ENCODE data around the gene RRAS. TPM values are rescaled to one million over a fixed set of nuclear protein-coding genes. Genes with fewer than 3 reads are reported as not detected.

Gene RRAS
- total RNA-seq, 1 experiment from 2014 or later, result 55.9 TPM

DNA sequence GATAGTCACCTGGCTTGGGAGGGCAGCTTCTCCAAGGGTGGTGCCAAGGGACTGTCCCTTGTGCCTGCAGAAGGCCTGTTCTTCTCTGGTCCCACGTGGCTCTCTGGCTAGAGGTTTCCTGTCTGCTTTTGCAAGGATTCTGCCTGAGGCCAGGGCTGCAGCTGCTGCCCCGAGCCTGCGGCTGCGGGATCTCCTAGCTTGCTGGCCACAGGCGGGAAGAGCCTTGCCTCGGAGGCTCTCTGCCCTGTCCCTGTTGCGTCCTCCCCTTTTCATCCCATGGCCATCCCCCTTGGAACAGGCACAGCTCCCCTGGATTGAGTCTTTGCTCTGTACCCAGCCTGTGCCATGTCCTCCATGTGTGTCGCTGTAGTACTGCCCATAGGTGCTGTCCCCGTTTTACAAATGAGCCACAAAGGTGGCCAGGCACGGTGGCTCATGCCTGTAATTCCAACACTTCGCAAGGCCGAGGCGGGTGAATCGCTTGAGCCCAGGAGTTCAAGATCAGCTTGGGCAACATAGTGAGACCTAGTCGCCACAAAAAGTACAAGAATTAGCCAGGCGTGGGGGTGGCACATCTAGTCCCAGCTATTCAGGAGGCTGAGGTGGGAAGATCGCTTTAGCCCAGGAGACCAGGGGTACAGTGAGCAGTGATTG is 16.6 kb upstream of the RRAS start:
- no peak overlapping the region; the same call in 1 of the 2 replicates for H3K27ac ChIP-seq (ENCODE audit: low read depth, low read length)
- TF ChIP-seq TCF7L2 (IDR thresholded peaks at IDR 0.05; ENCODE audit: borderline replicate concordance, extremely low read depth, insufficient read depth, insufficient read length) (no peak), EZH2phosphoT487 (IDR thresholded peaks at IDR 0.05; ENCODE audit: borderline replicate concordance) (no peak)
- POLR2A ChIA-PET, result interaction anchor here (1.0 to 1.8 kb wide), 3 partner anchors 8 to 16 kb away, joined by 3 to 5 read pairs (median 3); partner anchors contain the start of genes RRAS and SCAF1
- H3K9me2 ChIP-seq (ENCODE audit: insufficient read depth), result no peaks in the 10 kb centered on the region
- no peak overlapping the region for H3K4me3 ChIP-seq (replicated peaks in 1 of 2; ENCODE audit: low read depth in 1 of 2, low read length in 2 of 2)
- H3K27me3 ChIP-seq (ENCODE audit: insufficient read depth, low read length), result no peaks in the 10 kb centered on the region
- peaks cover 30 to 56% of the 10 kb centered on the region in 2 experiments; a peak in 3 of 4 replicates for H3K36me3 ChIP-seq (ENCODE audit: control insufficient read depth in 1 of 2, insufficient read depth in 2 of 2, low read length in 2 of 2)
- no peaks in the 10 kb centered on the region for H3K4me1 ChIP-seq (ENCODE audit: control insufficient read depth in 1 of 2, insufficient read depth in 2 of 2, low read length in 2 of 2)
- BruUV-seq (replicated peaks), result no TSS peak
- no peak overlapping the region for H3K9ac ChIP-seq (ENCODE audit: low read length)
- DNase-seq (ENCODE audit: low read depth, low spot score) (no peak), ATAC-seq (no peak)
- no peak overlapping the region for H2AFZ ChIP-seq (ENCODE audit: low read depth, low read length, poor library complexity, severe bottlenecking)
- RAD21 ChIA-PET (ENCODE audit: low non-redundant PET in 1 of 2, low total read pairs in 2 of 2, uncharacterized antibody in 2 of 2, unreplicated experiment in 2 of 2), result no interaction called here
- CTCF ChIA-PET, result no interaction called here
- H3K4me2 ChIP-seq (ENCODE audit: low read length), result no peak overlapping the region
- no peaks in the 10 kb centered on the region for H4K20me1 ChIP-seq (ENCODE audit: insufficient read depth)
- intact Hi-C loops (cut with micrococcal nuclease), result no loop called here
- H3K79me2 ChIP-seq (ENCODE audit: insufficient read depth, low read length), result peaks cover 8% of the 10 kb centered on the region; the same call in 1 of the 2 replicates
- no peaks in the 10 kb centered on the region for H3K9me3 ChIP-seq (ENCODE audit: control insufficient read depth in 1 of 2, insufficient read depth in 1 of 2, low read depth in 1 of 2, low read length in 2 of 2)

GRCh38 chr19:49655570-49656455 is 15.9 kb upstream of the RRAS start:
- H4K20me1 ChIP-seq (ENCODE audit: insufficient read depth), result no peaks in the 10 kb centered on the region
- no peak overlapping the region for H3K9ac ChIP-seq (ENCODE audit: low read length)
- intact Hi-C loops (cut with micrococcal nuclease), result no loop called here
- H3K4me1 ChIP-seq (ENCODE audit: control insufficient read depth in 1 of 2, insufficient read depth in 2 of 2, low read length in 2 of 2), result no peaks in the 10 kb centered on the region
- H3K4me3 ChIP-seq (replicated peaks in 1 of 2; ENCODE audit: low read depth in 1 of 2, low read length in 2 of 2), result no peak overlapping the region
- ATAC-seq (no peak), DNase-seq (ENCODE audit: low read depth, low spot score) (no peak)
- no peaks in the 10 kb centered on the region for H3K27me3 ChIP-seq (ENCODE audit: insufficient read depth, low read length)
- H3K9me3 ChIP-seq (ENCODE audit: control insufficient read depth in 1 of 2, insufficient read depth in 1 of 2, low read depth in 1 of 2, low read length in 2 of 2), result no peaks in the 10 kb centered on the region
- no peak overlapping the region for H2AFZ ChIP-seq (ENCODE audit: low read depth, low read length, poor library complexity, severe bottlenecking)
- TF ChIP-seq, protein P1, sequence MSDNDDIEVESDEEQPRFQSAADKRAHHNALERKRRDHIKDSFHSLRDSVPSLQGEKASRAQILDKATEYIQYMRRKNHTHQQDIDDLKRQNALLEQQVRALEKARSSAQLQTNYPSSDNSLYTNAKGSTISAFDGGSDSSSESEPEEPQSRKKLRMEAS (IDR thresholded peaks at IDR 0.05), result no peak
- no peak for TF ChIP-seq EGR1 (IDR thresholded peaks at IDR 0.05; ENCODE audit: low read depth)
- no peak for TF ChIP-seq ZFX (IDR thresholded peaks at IDR 0.05)
- no peak for TF ChIP-seq POLR2A (IDR thresholded peaks at IDR 0.05; ENCODE audit: borderline replicate concordance, extremely low read depth, insufficient read depth, insufficient read length)
- no peak for TF ChIP-seq SRF (IDR thresholded peaks at IDR 0.05; ENCODE audit: low read depth)
- TF ChIP-seq EZH2 (IDR thresholded peaks at IDR 0.05), result no peak
- TF ChIP-seq ATF3 (IDR thresholded peaks at IDR 0.05), result no peak
- no peak for TF ChIP-seq ELF1 (IDR thresholded peaks at IDR 0.05; ENCODE audit: borderline replicate concordance, low read depth)
- H3K27ac ChIP-seq (ENCODE audit: low read depth, low read length), result no peak overlapping the region
- no peaks in the 10 kb centered on the region for H3K9me2 ChIP-seq (ENCODE audit: insufficient read depth)
- H3K36me3 ChIP-seq (ENCODE audit: control insufficient read depth in 1 of 2, insufficient read depth in 2 of 2, low read length in 2 of 2), result peaks cover 35 to 56% of the 10 kb centered on the region in 2 experiments; a peak in 3 of 4 replicates
- BruUV-seq (replicated peaks), result no TSS peak
- H3K79me2 ChIP-seq (ENCODE audit: insufficient read depth, low read length), result peaks cover 8% of the 10 kb centered on the region; the same call in 1 of the 2 replicates
- H3K4me2 ChIP-seq (ENCODE audit: low read length), result no peak overlapping the region
- POLR2A ChIA-PET, result interaction anchor here (0.6 to 1.8 kb wide), 4 partner anchors 9 to 213 kb away, joined by 3 to 5 read pairs (median 4); partner anchors contain the start of genes RRAS and SCAF1
- CTCF ChIA-PET, result no interaction called here
- RAD21 ChIA-PET (ENCODE audit: low non-redundant PET in 1 of 2, low total read pairs in 2 of 2, uncharacterized antibody in 2 of 2, unreplicated experiment in 2 of 2), result no interaction called here

All from HCT116 (cell line).